ENCODE data around the gene DDIT4. TPM values are rescaled to one million over a fixed set of nuclear protein-coding genes. Genes with fewer than 3 reads are reported as not detected.
A peak's percentile ranks its signal among the peaks of the same experiment; 100 is the strongest.

DDIT4 gene, protein sequence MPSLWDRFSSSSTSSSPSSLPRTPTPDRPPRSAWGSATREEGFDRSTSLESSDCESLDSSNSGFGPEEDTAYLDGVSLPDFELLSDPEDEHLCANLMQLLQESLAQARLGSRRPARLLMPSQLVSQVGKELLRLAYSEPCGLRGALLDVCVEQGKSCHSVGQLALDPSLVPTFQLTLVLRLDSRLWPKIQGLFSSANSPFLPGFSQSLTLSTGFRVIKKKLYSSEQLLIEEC
- total RNA-seq (2011; cell fraction: chromatin; rRNA removed; ENCODE audit: low replicate concordance), result 185 and 371 TPM in 2 replicates
- total RNA-seq (2011; cell fraction: nucleolus; rRNA removed), result 455 and 610 TPM in 2 replicates
- 314 and 392 TPM in 2 replicates for total RNA-seq (2011; cell fraction: nucleoplasm; rRNA removed)
- total RNA-seq (2014; rRNA removed), result 593 and 675 TPM in 2 replicates
- total RNA-seq (2014; rRNA removed; fragmentation: Illumina TruSeq; extraction: Trizol), result 159 and 200 TPM in 2 replicates
- total RNA-seq (2015; rRNA removed; fragmentation: Illumina TruSeq; extraction: Trizol), result 13.2 and 14.7 TPM in 2 replicates
- 453 and 674 TPM in 2 replicates for total RNA-seq (2021)
- polyA plus RNA-seq (2011; rRNA removed), result 228 and 529 TPM in 2 replicates
- polyA plus RNA-seq (2011; cell fraction: cytosol; rRNA removed), result 345 and 451 TPM in 2 replicates
- polyA plus RNA-seq (2011; cell fraction: nucleus; rRNA removed), result 384 and 450 TPM in 2 replicates
- 184 and 695 TPM in 2 replicates for polyA plus RNA-seq (2012)
- polyA plus RNA-seq (2014; fragmentation: Illumina TruSeq; extraction: Trizol), result 107 and 370 TPM in 2 replicates
- polyA plus RNA-seq (2014; fragmentation: Nextera tagmentation; extraction: Ambion mirVana), result 10 to 100 TPM in 1 of 2 experiments, 1 to 10 TPM in 1; 8.2 to 12.3 TPM
- polyA plus RNA-seq (2014; rRNA removed), result 362 and 564 TPM in 2 replicates
- 156 and 267 TPM in 2 replicates for polyA minus RNA-seq (2011; rRNA and poly(A)+ RNA removed)
- 180 and 395 TPM in 2 replicates for polyA minus RNA-seq (2011; cell fraction: cytosol; rRNA and poly(A)+ RNA removed)
- 272 and 555 TPM in 2 replicates for polyA minus RNA-seq (2011; cell fraction: nucleus; rRNA and poly(A)+ RNA removed)
- percentile 99 among the genes with signal in this experiment for Bru-seq, nascent RNA
- percentile 100 among the genes with signal in this experiment for BruChase-seq, experiment 1, labeled RNA remaining after a 2-hour chase
- BruChase-seq, experiment 2, labeled RNA remaining after a 6-hour chase, result percentile 100 among the genes with signal in this experiment
- long read RNA-seq, experiment 1, transcript DDIT4-201 (3 exons, 1,748 nt), result major isoform, 565 of 750 reads
- long read RNA-seq, experiment 1, transcript DDIT4-203 (2 exons, 753 nt), result minor isoform, 26 of 750 reads
- long read RNA-seq, experiment 1, partial matches to known transcripts, result 0 of 750 reads
- long read RNA-seq, experiment 1, other reads (novel, unspliced or antisense), result 159 of 750 reads
- long read RNA-seq, experiment 2, transcript DDIT4-203 (2 exons, 753 nt), result minor isoform, 10 of 226 reads
- long read RNA-seq, experiment 2, transcript DDIT4-201 (3 exons, 1,748 nt), result major isoform, 144 of 226 reads
- long read RNA-seq, experiment 2, partial matches to known transcripts, result 59 of 226 reads
- long read RNA-seq, experiment 2, other reads (novel, unspliced or antisense), result 9 of 226 reads
- long read RNA-seq, experiment 3, transcript DDIT4-203 (2 exons, 753 nt), result minor isoform, 8 of 463 reads
- long read RNA-seq, experiment 3, transcript DDIT4-201 (3 exons, 1,748 nt), result major isoform, 444 of 463 reads
- long read RNA-seq, experiment 3, partial matches to known transcripts, result 0 of 463 reads
- long read RNA-seq, experiment 3, other reads (novel, unspliced or antisense), result 10 of 463 reads

DNA sequence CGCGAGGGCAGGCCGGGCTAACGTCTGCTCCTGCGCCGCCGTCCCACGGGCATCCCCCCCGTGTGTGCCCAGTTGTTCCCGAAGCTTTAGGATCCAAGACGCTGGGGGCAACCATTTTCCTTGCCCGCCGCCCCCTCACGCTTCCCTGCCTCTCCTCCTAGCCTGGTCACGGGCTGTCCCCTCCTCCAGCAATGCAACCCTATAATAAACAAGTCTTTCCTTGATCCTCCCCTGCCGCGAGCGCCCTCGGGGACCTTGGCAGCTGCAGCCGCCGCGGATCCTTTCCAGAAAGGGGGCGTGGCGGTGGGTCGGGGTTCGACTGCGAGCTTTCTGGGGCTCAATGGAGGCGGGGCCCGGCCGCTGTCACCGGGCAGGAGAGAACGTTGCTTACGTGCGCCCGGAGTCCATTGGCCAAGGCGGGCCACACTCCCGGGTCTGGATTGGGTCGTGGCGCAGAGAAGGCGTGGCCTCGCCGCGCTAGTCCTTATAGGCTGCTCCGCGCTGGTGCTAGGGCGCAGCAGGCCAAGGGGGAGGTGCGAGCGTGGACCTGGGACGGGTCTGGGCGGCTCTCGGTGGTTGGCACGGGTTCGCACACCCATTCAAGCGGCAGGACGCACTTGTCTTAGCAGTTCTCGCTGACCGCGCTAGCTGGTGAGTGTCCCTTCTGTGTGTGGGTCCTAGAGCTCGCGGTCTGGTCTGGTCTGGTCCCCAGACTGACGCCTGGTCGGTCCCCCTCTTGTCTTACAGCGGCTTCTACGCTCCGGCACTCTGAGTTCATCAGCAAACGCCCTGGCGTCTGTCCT lies at the start of gene DDIT4:
TSS of gene DDIT4 (plus strand) at position 515 of the 803 bp plus-strand sequence. CDS start 293 bp downstream, outside the sequence.
- Histone ChIP-seq H3K9ac (ENCODE audit: insufficient read depth in 1 of 2, low read depth in 2 of 2, low read length in 2 of 2) (peak within 1 kb of the TSS; percentile 97 to 99), H3K27ac (ENCODE audit: extremely low read depth, low read depth, low read length) (peak within 1 kb of the TSS; percentile 91), H2AFZ (ENCODE audit: low read depth, low read length) (peak within 1 kb of the TSS; percentile 58), H3K9me1 (ENCODE audit: control insufficient read depth, insufficient read depth, low read length) (no peaks in the 10 kb centered on the region), H4K20me1 (replicated peaks; ENCODE audit: control insufficient read depth, insufficient read depth, low read length) (peaks cover 28% of the 10 kb centered on the region), H3K79me2 (ENCODE audit: control insufficient read depth, insufficient read depth, low read length) (peaks cover 39% of the 10 kb centered on the region), H3K4me2 (ENCODE audit: insufficient read depth, low read length) (peak within 1 kb of the TSS; percentile 95), H3K36me3 (ENCODE audit: control insufficient read depth, insufficient read depth, low read length) (peaks cover 25% of the 10 kb centered on the region), H3K4me1 (replicated peaks in 1 of 2; ENCODE audit: control insufficient read depth in 2 of 2, insufficient read depth in 2 of 2, low read length in 2 of 2) (peaks cover 34 to 44% of the 10 kb centered on the region in 2 experiments), H3K9me3 (replicated peaks; ENCODE audit: control insufficient read depth, insufficient read depth, low read depth, low read length) (no peaks in the 10 kb centered on the region), H3K4me3 (peak within 1 kb of the TSS; percentile 86), H3K27me3 (ENCODE audit: control insufficient read depth in 2 of 2, insufficient read depth in 2 of 2, low read length in 2 of 2) (no peaks in the 10 kb centered on the region)
- BruUV-seq (replicated peaks), result no TSS peak
- under 1% methylated on average over 63 of the region's 67 CpGs for WGBS (ENCODE audit: insufficient coverage, low coverage, missing lambda C conversion rate)
- DNase-seq (ENCODE audit: extremely low read depth in 1 of 4, low spot score in 3 of 4) (peak; percentile 99 to 100 (median 100)), FAIRE-seq (peak; percentile 88), ATAC-seq (peak; percentile 72)
- in situ Hi-C loops (cut with MboI), result loop anchor here (10.0 kb wide), 1 partner anchor 611 kb away; no protein-coding TSS in a partner anchor
- intact Hi-C loops (cut with micrococcal nuclease), result loop anchor here (1.0 to 2.0 kb wide), 3 partner anchors 16 to 147 kb away; partner anchors contain the start of genes ANAPC16 and ASCC1
- CTCF ChIA-PET (ENCODE audit: low intra/inter-chr PET ratio), result interaction anchor here (1.8 kb wide), 1 partner anchor 63 kb away, joined by 12 read pairs; no protein-coding TSS in a partner anchor
- POLR2A ChIA-PET, result interaction anchor here (0.5 to 10.1 kb wide), 50 partner anchors 11 to 973 kb away, joined by 3 to 277 read pairs (median 4); partner anchors contain the start of genes ANAPC16, ASCC1, DNAJC9 and P4HA1
- TF ChIP-seq, protein P1, sequence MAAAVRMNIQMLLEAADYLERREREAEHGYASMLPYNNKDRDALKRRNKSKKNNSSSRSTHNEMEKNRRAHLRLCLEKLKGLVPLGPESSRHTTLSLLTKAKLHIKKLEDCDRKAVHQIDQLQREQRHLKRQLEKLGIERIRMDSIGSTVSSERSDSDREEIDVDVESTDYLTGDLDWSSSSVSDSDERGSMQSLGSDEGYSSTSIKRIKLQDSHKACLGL (CRISPR knock-in tag; IDR thresholded peaks at IDR 0.05; ENCODE audit: borderline replicate concordance, poor library complexity, severe bottlenecking), result peak; percentile 32
- TF ChIP-seq KLF13 (tag; IDR thresholded peaks at IDR 0.05; ENCODE audit: borderline replicate concordance, low read depth), result peak; percentile 100
- TF ChIP-seq, protein P2, sequence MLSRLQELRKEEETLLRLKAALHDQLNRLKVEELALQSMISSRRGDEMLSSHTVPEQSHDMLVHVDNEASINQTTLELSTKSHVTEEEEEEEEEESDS (CRISPR knock-in tag; IDR thresholded peaks at IDR 0.05), result no peak
- TF ChIP-seq, protein P3, sequence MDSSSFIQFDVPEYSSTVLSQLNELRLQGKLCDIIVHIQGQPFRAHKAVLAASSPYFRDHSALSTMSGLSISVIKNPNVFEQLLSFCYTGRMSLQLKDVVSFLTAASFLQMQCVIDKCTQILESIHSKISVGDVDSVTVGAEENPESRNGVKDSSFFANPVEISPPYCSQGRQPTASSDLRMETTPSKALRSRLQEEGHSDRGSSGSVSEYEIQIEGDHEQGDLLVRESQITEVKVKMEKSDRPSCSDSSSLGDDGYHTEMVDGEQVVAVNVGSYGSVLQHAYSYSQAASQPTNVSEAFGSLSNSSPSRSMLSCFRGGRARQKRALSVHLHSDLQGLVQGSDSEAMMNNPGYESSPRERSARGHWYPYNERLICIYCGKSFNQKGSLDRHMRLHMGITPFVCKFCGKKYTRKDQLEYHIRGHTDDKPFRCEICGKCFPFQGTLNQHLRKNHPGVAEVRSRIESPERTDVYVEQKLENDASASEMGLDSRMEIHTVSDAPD (CRISPR knock-in tag; IDR thresholded peaks at IDR 0.05), result no peak
- no peak for TF ChIP-seq SRSF9 (IDR thresholded peaks at IDR 0.05; ENCODE audit: borderline replicate concordance, low read depth, low read length)
- TF ChIP-seq TAL1 (IDR thresholded peaks at IDR 0.05), result no peak
- TF ChIP-seq PTBP1 (IDR thresholded peaks at IDR 0.05; ENCODE audit: low read depth, low read length), result no peak
- TF ChIP-seq, protein P4, sequence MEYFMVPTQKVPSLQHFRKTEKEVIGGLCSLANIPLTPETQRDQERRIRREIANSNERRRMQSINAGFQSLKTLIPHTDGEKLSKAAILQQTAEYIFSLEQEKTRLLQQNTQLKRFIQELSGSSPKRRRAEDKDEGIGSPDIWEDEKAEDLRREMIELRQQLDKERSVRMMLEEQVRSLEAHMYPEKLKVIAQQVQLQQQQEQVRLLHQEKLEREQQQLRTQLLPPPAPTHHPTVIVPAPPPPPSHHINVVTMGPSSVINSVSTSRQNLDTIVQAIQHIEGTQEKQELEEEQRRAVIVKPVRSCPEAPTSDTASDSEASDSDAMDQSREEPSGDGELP (CRISPR knock-in tag; IDR thresholded peaks at IDR 0.05; ENCODE audit: borderline replicate concordance), result peak; percentile 93
